MCF 10A (cell line): ENCODE data around the gene KBTBD7. TPM values are rescaled to one million over a fixed set of nuclear protein-coding genes. Genes with fewer than 3 reads are reported as not detected.

ENCODE experiments used
- BruUV-seq: library from RNA; stranded (reverse); fragments of 400-500 nt; replicated peaks from 2 replicates; lab custom pipeline; 2021; lab: Mats Ljungman, UMichigan
- CTCF ChIA-PET: fragments of 300-600 bp; sonication (Branson Sonifier 250); formaldehyde crosslinking; extraction: SDS; loops from one replicate; lab custom pipeline; 2021; ENCODE audit warnings: antibody characterized with exemption, inconsistent platforms; lab: Yijun Ruan, JAX
- POLR2A ChIA-PET: fragments of 300-600, 350-650 bp; sonication (Branson Sonifier 250); formaldehyde crosslinking; extraction: SDS; loops from one replicate; lab custom pipeline; 2020; ENCODE audit warnings: antibody characterized with exemption, inconsistent platforms; lab: Yijun Ruan, JAX
- DNase-seq: peaks from one replicate; pipeline ENCODE4 v3.0.0-alpha.2; 2018; ENCODE audit not compliant: unreplicated experiment
- H3K27ac Mint-ChIP-seq: one replicate; pipeline ENCODE4 v1.8.0; 2022; ENCODE audit warnings: mild to moderate bottlenecking, low read depth, mixed read lengths; ENCODE audit not compliant: unreplicated experiment
- H3K27me3 Mint-ChIP-seq: one replicate; pipeline ENCODE4 v1.8.0; 2022; ENCODE audit warnings: mixed read lengths; ENCODE audit not compliant: insufficient read depth, unreplicated experiment
- H3K36me3 Mint-ChIP-seq: one replicate; pipeline ENCODE4 v1.8.0; 2022; ENCODE audit warnings: mild to moderate bottlenecking, moderate library complexity, mixed read lengths; ENCODE audit not compliant: insufficient read depth, unreplicated experiment
- H3K4me1 Mint-ChIP-seq: one replicate; pipeline ENCODE4 v1.8.0; 2022; ENCODE audit warnings: mixed read lengths; ENCODE audit not compliant: insufficient read depth, unreplicated experiment
- H3K4me3 Mint-ChIP-seq: one replicate; pipeline ENCODE4 v1.8.0; 2022; ENCODE audit warnings: mild to moderate bottlenecking, moderate library complexity, mixed read lengths; ENCODE audit not compliant: unreplicated experiment
- H3K9me3 Mint-ChIP-seq: one replicate; pipeline ENCODE4 v1.8.0; 2022; ENCODE audit warnings: mixed read lengths; ENCODE audit not compliant: unreplicated experiment
- intact Hi-C: fragments of 100-400 bp; cut with micrococcal nuclease; formaldehyde crosslinking; loops from 2 replicates; pipeline ENCODE4 v1.14.1; 2022
- total RNA-seq: library from RNA; stranded (reverse); gene quantifications from 2 replicates; pipeline ENCODE4 v1.2.3, GENCODE V29; 2022
- TF ChIP-seq, protein P1 (sequence below): fragments of 200-600 bp; IDR thresholded peaks from one replicate; pipeline ENCODE4 v1.8.0; 2022; ENCODE audit warnings: antibody characterized with exemption, mild to moderate bottlenecking; ENCODE audit not compliant: unreplicated experiment

Gene KBTBD7
- total RNA-seq, 1 experiment from 2014 or later, result 1.4 TPM

DNA sequence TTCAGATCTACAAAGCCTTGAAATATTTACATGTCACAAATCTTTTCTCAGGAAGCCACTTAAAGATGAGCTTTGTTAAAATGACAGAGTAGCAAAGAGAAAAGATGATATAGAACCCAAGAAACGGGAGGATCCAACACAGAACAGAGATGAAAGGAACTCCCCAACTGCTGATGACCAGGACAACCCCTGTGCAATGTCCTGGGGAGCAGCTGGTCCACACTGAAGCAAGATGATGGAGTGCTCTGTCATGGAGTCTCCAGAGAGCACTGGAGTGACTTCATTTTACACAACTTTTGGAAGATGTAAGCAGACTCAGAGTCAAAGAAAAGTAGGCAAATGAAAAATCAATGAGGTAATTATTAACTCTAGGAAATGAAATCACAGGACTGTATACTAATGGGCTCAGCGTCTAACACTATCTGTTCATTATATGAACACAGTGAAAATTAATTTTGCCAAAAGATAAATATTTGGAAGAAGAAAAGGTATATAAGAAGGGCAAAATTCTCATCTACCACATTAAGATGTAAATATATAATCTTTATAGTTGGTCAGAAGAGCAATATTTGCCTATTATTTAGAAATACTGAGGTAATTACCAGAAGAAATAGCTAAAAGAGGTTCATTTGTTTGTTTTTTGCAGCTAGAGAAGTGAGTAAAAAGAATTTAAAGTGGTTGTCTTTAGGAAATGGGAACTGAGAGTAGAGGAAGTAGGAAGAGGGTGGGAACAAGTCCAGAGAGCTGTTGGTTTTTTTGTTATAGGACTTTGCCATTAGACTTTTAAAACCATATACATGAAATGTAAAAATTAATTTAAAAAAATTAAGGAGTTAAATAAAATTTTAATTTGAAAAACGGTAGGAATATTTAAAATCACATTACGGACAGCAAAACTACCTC, 38.5 kb upstream of the KBTBD7 start:
- Mint-ChIP-seq H3K4me3 (no peak overlapping the region), H3K27me3 (no peaks in the 10 kb centered on the region), H3K9me3 (no peaks in the 10 kb centered on the region), H3K27ac (no peak overlapping the region), H3K4me1 (peaks cover 14% of the 10 kb centered on the region), H3K36me3 (peaks cover 12% of the 10 kb centered on the region)
- BruUV-seq, result no TSS peak
- TF ChIP-seq, protein P1, sequence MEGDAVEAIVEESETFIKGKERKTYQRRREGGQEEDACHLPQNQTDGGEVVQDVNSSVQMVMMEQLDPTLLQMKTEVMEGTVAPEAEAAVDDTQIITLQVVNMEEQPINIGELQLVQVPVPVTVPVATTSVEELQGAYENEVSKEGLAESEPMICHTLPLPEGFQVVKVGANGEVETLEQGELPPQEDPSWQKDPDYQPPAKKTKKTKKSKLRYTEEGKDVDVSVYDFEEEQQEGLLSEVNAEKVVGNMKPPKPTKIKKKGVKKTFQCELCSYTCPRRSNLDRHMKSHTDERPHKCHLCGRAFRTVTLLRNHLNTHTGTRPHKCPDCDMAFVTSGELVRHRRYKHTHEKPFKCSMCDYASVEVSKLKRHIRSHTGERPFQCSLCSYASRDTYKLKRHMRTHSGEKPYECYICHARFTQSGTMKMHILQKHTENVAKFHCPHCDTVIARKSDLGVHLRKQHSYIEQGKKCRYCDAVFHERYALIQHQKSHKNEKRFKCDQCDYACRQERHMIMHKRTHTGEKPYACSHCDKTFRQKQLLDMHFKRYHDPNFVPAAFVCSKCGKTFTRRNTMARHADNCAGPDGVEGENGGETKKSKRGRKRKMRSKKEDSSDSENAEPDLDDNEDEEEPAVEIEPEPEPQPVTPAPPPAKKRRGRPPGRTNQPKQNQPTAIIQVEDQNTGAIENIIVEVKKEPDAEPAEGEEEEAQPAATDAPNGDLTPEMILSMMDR, result no peak
- POLR2A ChIA-PET, result interaction anchor here (0.8 kb wide), 1 partner anchor 31 kb away, joined by 3 read pairs; the partner anchor contains the start of gene MTRF1
- intact Hi-C loops, result no loop called here
- CTCF ChIA-PET, result interaction anchor here (0.6 to 2.5 kb wide), 4 partner anchors 10 to 159 kb away, joined by 3 to 11 read pairs (median 4); no protein-coding TSS in a partner anchor
- no peak for DNase-seq

DNA sequence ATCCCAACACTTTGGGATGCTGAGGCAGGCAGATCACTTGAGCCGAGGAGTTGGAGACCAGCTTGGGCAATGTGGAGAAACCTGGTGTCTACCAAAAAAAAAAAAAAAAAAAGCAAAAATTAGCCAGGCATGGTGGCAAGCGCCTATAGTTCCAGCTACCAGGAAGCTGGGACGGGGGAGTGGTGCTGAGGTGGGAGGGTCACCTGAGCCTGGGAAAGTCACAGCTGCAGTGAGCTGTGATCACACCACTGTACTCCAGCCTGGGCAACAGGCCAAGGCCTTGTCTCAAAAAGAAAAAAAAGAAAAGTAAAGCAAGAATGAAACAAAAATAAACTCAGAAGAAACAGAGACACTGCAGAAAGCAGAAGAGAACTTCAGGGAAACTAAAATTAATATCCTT, 37.4 kb upstream of the KBTBD7 start:
- no peaks in the 10 kb centered on the region for H3K9me3 Mint-ChIP-seq
- TF ChIP-seq, protein P1, result no peak
- H3K27me3 Mint-ChIP-seq, result no peaks in the 10 kb centered on the region
- ChIA-PET CTCF (interaction anchor here (0.6 to 2.5 kb wide), 4 partner anchors 9 to 453 kb away, joined by 3 to 11 read pairs (median 5); no protein-coding TSS in a partner anchor), POLR2A (interaction anchor here (0.6 to 0.8 kb wide), 2 partner anchors 32 to 171 kb away, joined by 3 read pairs; partner anchors contain the start of gene MTRF1)
- no TSS peak for BruUV-seq
- peaks cover 14% of the 10 kb centered on the region for H3K4me1 Mint-ChIP-seq
- peak; percentile 57 for DNase-seq
- intact Hi-C loops, result no loop called here
- H3K4me3 Mint-ChIP-seq, result no peak overlapping the region
- peaks cover 12% of the 10 kb centered on the region for H3K36me3 Mint-ChIP-seq
- H3K27ac Mint-ChIP-seq, result peak overlapping the region; percentile 85

DNA sequence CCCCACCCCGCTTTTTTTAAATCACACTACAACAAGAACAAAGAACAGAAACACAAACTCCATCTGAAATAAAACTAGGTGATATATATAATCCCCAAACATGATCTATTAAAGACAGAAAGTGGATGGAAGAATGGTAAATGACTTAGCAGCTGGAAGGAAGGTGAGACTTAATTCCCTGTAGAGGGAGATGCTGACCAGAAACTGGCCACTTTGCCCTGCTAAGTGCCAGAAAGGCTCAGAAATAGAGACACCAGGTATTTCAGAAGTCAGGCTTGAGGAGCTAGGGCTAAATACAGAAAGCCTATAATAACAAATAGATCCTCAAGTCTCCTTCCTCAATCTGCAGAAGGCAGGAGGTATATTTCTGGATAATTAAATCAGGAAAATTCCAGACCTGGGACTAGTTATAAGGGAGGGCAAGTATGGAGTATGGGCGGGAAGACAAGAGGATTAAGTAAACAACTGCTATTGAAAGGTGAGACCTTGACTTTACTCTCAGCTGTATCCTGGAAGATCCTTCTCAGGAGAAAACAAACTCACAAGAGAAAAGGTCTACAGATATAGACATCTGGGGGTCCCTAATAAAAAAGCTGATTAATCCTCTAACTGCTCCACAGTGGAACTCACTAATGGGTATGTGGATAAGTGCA, 36.8 kb upstream of the KBTBD7 start:
- Mint-ChIP-seq H3K36me3 (peaks cover 12% of the 10 kb centered on the region), H3K4me1 (peaks cover 14% of the 10 kb centered on the region), H3K27me3 (no peaks in the 10 kb centered on the region), H3K27ac (peak overlapping the region; percentile 85), H3K9me3 (no peaks in the 10 kb centered on the region), H3K4me3 (no peak overlapping the region)
- TF ChIP-seq, protein P1, result no peak
- DNase-seq, result no peak
- CTCF ChIA-PET, result interaction anchor here (0.6 to 2.5 kb wide), 4 partner anchors 8 to 157 kb away, joined by 3 to 11 read pairs (median 4); no protein-coding TSS in a partner anchor
- BruUV-seq, result no TSS peak
- POLR2A ChIA-PET, result interaction anchor here (0.6 to 0.7 kb wide), 2 partner anchors 8 to 32 kb away, joined by 3 read pairs; partner anchors contain the start of gene MTRF1
- intact Hi-C loops, result no loop called here
